CD14-positive monocyte (primary cell): ENCODE measurements around the gene SH2D2A. TPM values are rescaled to one million over a fixed set of nuclear protein-coding genes. Genes with fewer than 3 reads are reported as not detected.

ENCODE experiments used
- DNase-seq, 3 donors: peaks; one replicate each; pipeline ENCODE4 v3.0.0-alpha.2; 2011 to 2022
- H2AFZ ChIP-seq: 2 replicates; pipeline ENCODE4 v1.6.0; 2012; ENCODE audit warnings: mild to moderate bottlenecking, low read depth, low read length, inconsistent platforms; ENCODE audit not compliant: insufficient read depth, poor library complexity, severe bottlenecking
- H3K27ac ChIP-seq, 2 donors: 1 replicate in 1 of 2; 2 replicates in 1 of 2; pipeline ENCODE4 v1.5.1; 2012 to 2013; ENCODE audit warnings: low read length in 2 of 2, control low read depth in 1 of 2, inconsistent platforms in 1 of 2, low read depth in 1 of 2, mild to moderate bottlenecking in 1 of 2
- H3K27me3 ChIP-seq, 2 donors: one replicate each; pipeline versions ENCODE4 v1.6.0 to v1.6.1; 2011 to 2013; ENCODE audit warnings: low read length in 2 of 2; ENCODE audit not compliant: control insufficient read depth in 2 of 2, insufficient read depth in 2 of 2
- H3K36me3 ChIP-seq, 2 donors: replicated peaks in 1 of 2; 1 replicate in 1 of 2; 2 replicates in 1 of 2; pipeline versions ENCODE4 v1.5.1 to v1.6.1; 2012 to 2013; ENCODE audit warnings: low read length in 2 of 2, control low read depth in 1 of 2, inconsistent platforms in 1 of 2, mild to moderate bottlenecking in 1 of 2; ENCODE audit not compliant: insufficient read depth in 2 of 2, control insufficient read depth in 1 of 2
- H3K4me1 ChIP-seq, 2 donors: 1 replicate in 1 of 2; 2 replicates in 1 of 2; pipeline versions ENCODE4 v1.5.1 to v1.6.1; 2012 to 2013; ENCODE audit warnings: low read length in 2 of 2, control low read depth in 1 of 2, inconsistent platforms in 1 of 2, mild to moderate bottlenecking in 1 of 2, moderate library complexity in 1 of 2; ENCODE audit not compliant: insufficient read depth in 2 of 2, control insufficient read depth in 1 of 2
- H3K4me2 ChIP-seq: replicated peaks from 2 replicates; pipeline ENCODE3; 2012; ENCODE audit warnings: low read length, moderate library complexity, mild to moderate bottlenecking; ENCODE audit not compliant: poor library complexity, severe bottlenecking; ENCODE audit errors: extremely low read depth
- H3K4me3 ChIP-seq, 3 experiments: fragments of 200-600 bp in 1 of 3; sonication (generic) in 1 of 3; replicated peaks in 1 of 3; 1 replicate in 2 of 3; 2 replicates in 1 of 3; pipeline ENCODE4 v1.5.1; 2011 to 2013; ENCODE audit warnings: low read length in 3 of 3, mild to moderate bottlenecking in 3 of 3, control low read depth in 2 of 3, low read depth in 2 of 3, inconsistent platforms in 1 of 3, moderate library complexity in 1 of 3
- H3K79me2 ChIP-seq: 2 replicates; pipeline ENCODE4 v1.6.0; 2012; ENCODE audit warnings: mild to moderate bottlenecking, control low read depth, inconsistent platforms, low read length, moderate library complexity; ENCODE audit not compliant: insufficient read depth
- H3K9ac ChIP-seq: 2 replicates; pipeline ENCODE4 v1.6.0; 2017; ENCODE audit warnings: low read length, mild to moderate bottlenecking; ENCODE audit not compliant: insufficient read depth, poor library complexity, severe bottlenecking
- H3K9me3 ChIP-seq, 2 donors: replicated peaks in 1 of 2; 1 replicate in 1 of 2; 2 replicates in 1 of 2; pipeline versions ENCODE4 v1.5.1 to v1.6.1; 2012 to 2013; ENCODE audit warnings: low read length in 2 of 2, control low read depth in 1 of 2; ENCODE audit not compliant: control insufficient read depth in 1 of 2, insufficient read depth in 1 of 2
- H4K20me1 ChIP-seq: 2 replicates; pipeline ENCODE4 v1.6.0; 2012; ENCODE audit warnings: mild to moderate bottlenecking, low read length, control low read depth, moderate library complexity; ENCODE audit not compliant: insufficient read depth
- H3K27ac Mint-ChIP-seq, 7 donors: one replicate each; pipeline ENCODE4 v1.8.0; 2020; ENCODE audit warnings: mild to moderate bottlenecking in 7 of 7, mixed read lengths in 7 of 7, moderate library complexity in 6 of 7, inconsistent platforms in 2 of 7
- H3K27me3 Mint-ChIP-seq, 3 donors: one replicate each; pipeline ENCODE4 v1.8.0; 2021 to 2022; ENCODE audit warnings: low read depth in 3 of 3, mild to moderate bottlenecking in 3 of 3, mixed read lengths in 3 of 3, moderate library complexity in 3 of 3, inconsistent platforms in 1 of 3
- H3K36me3 Mint-ChIP-seq, 2 donors: one replicate each; pipeline ENCODE4 v1.8.0; 2020; ENCODE audit warnings: mixed read lengths in 2 of 2, inconsistent platforms in 1 of 2, mild to moderate bottlenecking in 1 of 2
- H3K4me1 Mint-ChIP-seq: one replicate; pipeline ENCODE4 v1.8.0; 2020; ENCODE audit warnings: mild to moderate bottlenecking, mixed read lengths
- H3K4me3 Mint-ChIP-seq, 2 donors: one replicate each; pipeline ENCODE4 v1.8.0; 2020; ENCODE audit warnings: mild to moderate bottlenecking in 2 of 2, mixed read lengths in 2 of 2, moderate library complexity in 1 of 2
- H3K9me3 Mint-ChIP-seq, 7 donors: one replicate each; pipeline ENCODE4 v1.8.0; 2020 to 2022; ENCODE audit warnings: mixed read lengths in 7 of 7, mild to moderate bottlenecking in 6 of 7, moderate library complexity in 6 of 7, inconsistent platforms in 2 of 7
- CTCF ChIP-seq: fragments of 200-600 bp; IDR thresholded peaks from one replicate; pipeline ENCODE4 v1.8.0; 2022; ENCODE audit warnings: antibody characterized with exemption, mild to moderate bottlenecking
- WGBS: methylation state at CpG from one replicate; pipeline ENCODE4 v1.1.5; 2013; ENCODE audit warnings: missing lambda C conversion rate; ENCODE audit not compliant: insufficient coverage; 5-methylcytosine and 5-hydroxymethylcytosine counted together
- intact Hi-C, 2 donors: fragments of 100-400 bp; cut with micrococcal nuclease; formaldehyde crosslinking; loops; one replicate each; pipeline versions ENCODE4 v1.15.0 to v1.15.1; 2023
- polyA plus RNA-seq, 3 donors: library from polyadenylated mRNA; depleted of rRNA in 1 of 3; unstranded in 2 of 3; stranded (reverse) in 1 of 3; fragments of 300-500 nt in 2 of 3; fragments of >200 nt in 1 of 3; fragmentation: Illumina TruSeq in 2 of 3; gene quantifications; 1 replicate in 2 of 3; 2 replicates in 1 of 3; pipeline ENCODE4 v1.2.3, GENCODE V29; 2012 to 2021

The SH2D2A gene
- polyA plus RNA-seq, 3 donors = 0.17 to 0.20 TPM; not detected in 1

GRCh38 chr1:156804026-156804425 lies 12.6 kb downstream of the SH2D2A start:
- Histone ChIP-seq H3K4me3 (no peak overlapping the region), H3K4me1 (peaks cover 14 to 15% of the 10 kb centered on the region in 2 donors), H3K36me3 (peaks cover 26 to 36% of the 10 kb centered on the region in 2 donors), H4K20me1 (no peaks in the 10 kb centered on the region), H3K27me3 (no peaks in the 10 kb centered on the region), H3K9me3 (no peaks in the 10 kb centered on the region), H3K9ac (no peak overlapping the region), H3K4me2 (no peak overlapping the region), H2AFZ (no peak overlapping the region), H3K79me2 (no peaks in the 10 kb centered on the region), H3K27ac (peak overlapping the region in 1 of 2 donors; percentile 27)
- DNase-seq = no peak
- WGBS = 68% methylated on average over 3 of the region's 3 CpGs
- peaks cover 27 to 37% of the 10 kb centered on the region in 2 donors for H3K36me3 Mint-ChIP-seq
- H3K27me3 Mint-ChIP-seq = peaks cover 0 to 4% (median 3%) of the 10 kb centered on the region in 3 donors
- H3K27ac Mint-ChIP-seq = peak overlapping the region; percentile 8 to 85 (median 70)
- no peak for TF ChIP-seq CTCF
- H3K4me1 Mint-ChIP-seq = peaks cover 21% of the 10 kb centered on the region
- H3K4me3 Mint-ChIP-seq = peak overlapping the region in 1 of 2 donors; percentile 78
- no peaks in the 10 kb centered on the region for H3K9me3 Mint-ChIP-seq
- intact Hi-C loops = no loop called here

GRCh38 chr1:156803086-156803851 lies 13.4 kb downstream of the SH2D2A start:
- Histone ChIP-seq H3K36me3 (peaks cover 28 to 43% of the 10 kb centered on the region in 2 donors), H3K4me1 (peaks cover 14 to 15% of the 10 kb centered on the region in 2 donors), H3K27me3 (no peaks in the 10 kb centered on the region), H3K27ac (no peak overlapping the region), H3K9me3 (no peaks in the 10 kb centered on the region), H3K9ac (no peak overlapping the region), H3K4me2 (no peak overlapping the region), H2AFZ (no peak overlapping the region), H4K20me1 (no peaks in the 10 kb centered on the region), H3K79me2 (no peaks in the 10 kb centered on the region), H3K4me3 (no peak overlapping the region)
- Mint-ChIP-seq H3K9me3 (no peaks in the 10 kb centered on the region), H3K27me3 (peaks cover 0 to 3% (median 3%) of the 10 kb centered on the region in 3 donors), H3K36me3 (peaks cover 34 to 45% of the 10 kb centered on the region in 2 donors), H3K4me1 (peaks cover 21% of the 10 kb centered on the region), H3K27ac (peak overlapping the region in 1 of 7 donors; percentile 27), H3K4me3 (no peak overlapping the region)
- intact Hi-C loops = no loop called here
- 90% methylated on average over 5 of the region's 13 CpGs for WGBS
- DNase-seq = no peak
- no peak for TF ChIP-seq CTCF
